WTC11 (cell line): ENCODE data around the gene TCEA2. TPM values are rescaled to one million over a fixed set of nuclear protein-coding genes. Genes with fewer than 3 reads are reported as not detected.

ENCODE experiments used
- ATAC-seq: fragments of 200-7000 bp; cut with Tn5 transposase; 2 replicates; pipeline ENCODE4 v1.10.0; 2021; ENCODE audit warnings: mild to moderate bottlenecking, moderate library complexity
- CTCF ChIA-PET: fragments of 300-600 bp; sonication (Branson Sonifier 250); formaldehyde crosslinking; loops from one replicate; lab custom pipeline; 2021; ENCODE audit warnings: antibody characterized with exemption; lab: Charles Lee
- POLR2A ChIA-PET: fragments of 350-600 bp; sonication (Branson Sonifier 250); formaldehyde crosslinking; loops from one replicate; lab custom pipeline; 2021; ENCODE audit warnings: antibody characterized with exemption; lab: Charles Lee
- DNase-seq: peaks from one replicate; pipeline ENCODE4 v3.0.0; 2021; ENCODE audit warnings: low spot score
- H3K27ac Mint-ChIP-seq: 2 replicates; pipeline ENCODE4 v1.8.0; 2021; ENCODE audit warnings: mixed read lengths
- H3K27me3 Mint-ChIP-seq: 2 replicates; pipeline ENCODE4 v1.8.0; 2021; ENCODE audit warnings: low read depth, mild to moderate bottlenecking, moderate library complexity, mixed read lengths
- H3K36me3 Mint-ChIP-seq: 2 replicates; pipeline ENCODE4 v1.8.0; 2021; ENCODE audit warnings: mixed read lengths
- H3K4me1 Mint-ChIP-seq: 2 replicates; pipeline ENCODE4 v1.8.0; 2022; ENCODE audit warnings: mixed read lengths
- H3K4me3 Mint-ChIP-seq: 2 replicates; pipeline ENCODE4 v1.8.0; 2021; ENCODE audit warnings: mild to moderate bottlenecking, moderate library complexity, mixed read lengths
- H3K9me3 Mint-ChIP-seq: 2 replicates; pipeline ENCODE4 v1.8.0; 2021; ENCODE audit warnings: mixed read lengths
- CBFB ChIP-seq: sonication (generic); formaldehyde crosslinking; IDR thresholded peaks from 2 replicates; pipeline ENCODE4 v1.8.1; 2022; ENCODE audit warnings: mild to moderate bottlenecking, low read depth, missing genetic modification reagents
- CREB1 ChIP-seq: sonication (generic); formaldehyde crosslinking; IDR thresholded peaks from 2 replicates; pipeline ENCODE4 v1.8.0; 2023; ENCODE audit warnings: mild to moderate bottlenecking, missing genetic modification reagents
- FOXP4 ChIP-seq: sonication (generic); formaldehyde crosslinking; IDR thresholded peaks from 2 replicates; pipeline ENCODE4 v1.8.0; 2022; ENCODE audit warnings: mild to moderate bottlenecking, missing genetic modification reagents
- GABPB1 ChIP-seq: sonication (generic); formaldehyde crosslinking; IDR thresholded peaks from 2 replicates; pipeline ENCODE4 v1.8.1; 2023; ENCODE audit warnings: mild to moderate bottlenecking, missing genetic modification reagents
- MAX ChIP-seq: sonication (generic); formaldehyde crosslinking; IDR thresholded peaks from 2 replicates; pipeline ENCODE4 v1.8.0; 2022; ENCODE audit warnings: mild to moderate bottlenecking, missing genetic modification reagents
- NR3C1 ChIP-seq: sonication (generic); formaldehyde crosslinking; conservative IDR thresholded peaks from 2 replicates; pipeline ENCODE4 v1.8.1; 2023; ENCODE audit warnings: low read depth, mild to moderate bottlenecking, missing genetic modification reagents
- SMAD4 ChIP-seq: sonication (generic); formaldehyde crosslinking; IDR thresholded peaks from 2 replicates; pipeline ENCODE4 v1.8.0; 2022; ENCODE audit warnings: mild to moderate bottlenecking, missing genetic modification reagents
- ZNF416 ChIP-seq: fragments of 250-450 bp; sonication (Bioruptor Pico); IDR thresholded peaks from 2 replicates; pipeline ENCODE4 v1.9.0; 2021; ENCODE audit warnings: mild to moderate bottlenecking, inconsistent platforms
- ZNF671 ChIP-seq: fragments of 250-450 bp; sonication (Bioruptor Pico); IDR thresholded peaks from 2 replicates; pipeline ENCODE4 v1.8.0; 2021; ENCODE audit warnings: mild to moderate bottlenecking
- total RNA-seq: library from RNA; stranded (reverse); gene quantifications from 3 replicates; pipeline ENCODE4 v1.2.3, GENCODE V29; 2021
- TF ChIP-seq, protein P1 (sequence below): fragments of 250-450 bp; sonication (Bioruptor Pico); IDR thresholded peaks from 2 replicates; pipeline ENCODE4 v2.1.2; 2022; ENCODE audit warnings: mild to moderate bottlenecking, moderate library complexity
- TF ChIP-seq, protein P2 (sequence below): fragments of 200-600 bp; IDR thresholded peaks from 2 replicates; pipeline ENCODE4 v1.8.0; 2022; ENCODE audit warnings: antibody characterized with exemption
- TF ChIP-seq, protein P3 (sequence below): sonication (generic); formaldehyde crosslinking; IDR thresholded peaks from 2 replicates; pipeline ENCODE4 v1.8.1; 2023; ENCODE audit warnings: mild to moderate bottlenecking, missing genetic modification reagents, moderate library complexity
- TF ChIP-seq, protein P4 (sequence below): fragments of 250-450 bp; sonication (Bioruptor Pico); conservative IDR thresholded peaks from 2 replicates; pipeline ENCODE4 v1.9.0; 2021; ENCODE audit warnings: mild to moderate bottlenecking
- TF ChIP-seq, protein P5 (sequence below): sonication (generic); formaldehyde crosslinking; IDR thresholded peaks from 2 replicates; pipeline ENCODE4 v1.8.1; 2022; ENCODE audit warnings: low read depth, mild to moderate bottlenecking, moderate library complexity, missing genetic modification reagents, borderline replicate concordance

Gene TCEA2
- total RNA-seq, 1 experiment from 2014 or later: 55.8 TPM

DNA sequence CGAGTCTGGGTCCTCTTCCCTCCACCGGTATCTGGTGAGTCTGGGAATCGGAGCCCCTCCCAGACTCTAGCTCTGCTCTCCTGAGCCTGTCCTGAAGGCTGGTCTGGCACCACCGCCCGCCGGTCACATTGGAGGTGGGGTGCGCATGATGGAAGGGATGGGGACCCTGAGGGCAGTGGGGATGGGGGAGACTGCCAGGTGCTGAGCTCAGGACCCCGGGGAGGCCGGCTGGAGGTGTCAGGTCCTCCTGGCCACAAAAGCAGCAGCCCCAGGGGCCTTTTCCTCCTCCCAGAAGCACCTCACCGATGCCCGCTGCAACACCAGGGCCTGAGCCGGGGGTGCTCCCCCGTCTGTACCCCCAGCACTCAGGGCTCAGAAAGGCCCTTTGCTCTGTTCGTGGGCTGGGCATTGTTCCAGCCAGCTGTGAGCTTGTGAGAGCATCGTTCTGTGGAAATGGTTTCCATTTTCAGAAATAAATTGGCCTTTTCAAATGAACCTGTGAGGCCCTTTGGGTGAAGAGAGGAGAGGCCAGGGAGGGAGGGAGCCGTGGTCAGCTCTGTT lies 46.9 kb downstream of the TCEA2 start (continued):
- no peak for TF ChIP-seq FOXP4 (CRISPR knock-in tag)
- TF ChIP-seq, all 79 proteins: peak for 0

GRCh38 chr20:64110411-64111068 lies 47.5 kb downstream of the TCEA2 start:
- POLR2A ChIA-PET: no interaction called here
- ATAC-seq: no peak
- Mint-ChIP-seq H3K4me3 (no peak overlapping the region), H3K27me3 (no peaks in the 10 kb centered on the region), H3K4me1 (no peaks in the 10 kb centered on the region), H3K36me3 (no peaks in the 10 kb centered on the region), H3K27ac (no peak overlapping the region; the same call in 1 of the 2 replicates), H3K9me3 (no peaks in the 10 kb centered on the region)
- peak; percentile 5 for DNase-seq
- CTCF ChIA-PET: interaction anchor here (1.3 to 2.4 kb wide), 3 partner anchors 9 to 53 kb away, joined by 4 to 10 read pairs (median 7); partner anchors contain the start of gene LKAAEAR1
- TF ChIP-seq, protein P1, sequence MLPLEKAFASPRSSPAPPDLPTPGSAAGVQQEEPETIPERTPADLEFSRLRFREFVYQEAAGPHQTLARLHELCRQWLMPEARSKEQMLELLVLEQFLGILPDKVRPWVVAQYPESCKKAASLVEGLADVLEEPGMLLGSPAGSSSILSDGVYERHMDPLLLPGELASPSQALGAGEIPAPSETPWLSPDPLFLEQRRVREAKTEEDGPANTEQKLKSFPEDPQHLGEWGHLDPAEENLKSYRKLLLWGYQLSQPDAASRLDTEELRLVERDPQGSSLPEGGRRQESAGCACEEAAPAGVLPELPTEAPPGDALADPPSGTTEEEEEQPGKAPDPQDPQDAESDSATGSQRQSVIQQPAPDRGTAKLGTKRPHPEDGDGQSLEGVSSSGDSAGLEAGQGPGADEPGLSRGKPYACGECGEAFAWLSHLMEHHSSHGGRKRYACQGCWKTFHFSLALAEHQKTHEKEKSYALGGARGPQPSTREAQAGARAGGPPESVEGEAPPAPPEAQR: no peak
- TF ChIP-seq CBFB (CRISPR knock-in tag): no peak
- no peak for TF ChIP-seq ZNF416
- TF ChIP-seq, protein P2, sequence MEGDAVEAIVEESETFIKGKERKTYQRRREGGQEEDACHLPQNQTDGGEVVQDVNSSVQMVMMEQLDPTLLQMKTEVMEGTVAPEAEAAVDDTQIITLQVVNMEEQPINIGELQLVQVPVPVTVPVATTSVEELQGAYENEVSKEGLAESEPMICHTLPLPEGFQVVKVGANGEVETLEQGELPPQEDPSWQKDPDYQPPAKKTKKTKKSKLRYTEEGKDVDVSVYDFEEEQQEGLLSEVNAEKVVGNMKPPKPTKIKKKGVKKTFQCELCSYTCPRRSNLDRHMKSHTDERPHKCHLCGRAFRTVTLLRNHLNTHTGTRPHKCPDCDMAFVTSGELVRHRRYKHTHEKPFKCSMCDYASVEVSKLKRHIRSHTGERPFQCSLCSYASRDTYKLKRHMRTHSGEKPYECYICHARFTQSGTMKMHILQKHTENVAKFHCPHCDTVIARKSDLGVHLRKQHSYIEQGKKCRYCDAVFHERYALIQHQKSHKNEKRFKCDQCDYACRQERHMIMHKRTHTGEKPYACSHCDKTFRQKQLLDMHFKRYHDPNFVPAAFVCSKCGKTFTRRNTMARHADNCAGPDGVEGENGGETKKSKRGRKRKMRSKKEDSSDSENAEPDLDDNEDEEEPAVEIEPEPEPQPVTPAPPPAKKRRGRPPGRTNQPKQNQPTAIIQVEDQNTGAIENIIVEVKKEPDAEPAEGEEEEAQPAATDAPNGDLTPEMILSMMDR: no peak
- TF ChIP-seq, protein P3, sequence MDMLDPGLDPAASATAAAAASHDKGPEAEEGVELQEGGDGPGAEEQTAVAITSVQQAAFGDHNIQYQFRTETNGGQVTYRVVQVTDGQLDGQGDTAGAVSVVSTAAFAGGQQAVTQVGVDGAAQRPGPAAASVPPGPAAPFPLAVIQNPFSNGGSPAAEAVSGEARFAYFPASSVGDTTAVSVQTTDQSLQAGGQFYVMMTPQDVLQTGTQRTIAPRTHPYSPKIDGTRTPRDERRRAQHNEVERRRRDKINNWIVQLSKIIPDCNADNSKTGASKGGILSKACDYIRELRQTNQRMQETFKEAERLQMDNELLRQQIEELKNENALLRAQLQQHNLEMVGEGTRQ: no peak
- TF ChIP-seq CREB1: no peak
- TF ChIP-seq GABPB1: no peak
- no peak for TF ChIP-seq ZNF671
- TF ChIP-seq, protein P4, sequence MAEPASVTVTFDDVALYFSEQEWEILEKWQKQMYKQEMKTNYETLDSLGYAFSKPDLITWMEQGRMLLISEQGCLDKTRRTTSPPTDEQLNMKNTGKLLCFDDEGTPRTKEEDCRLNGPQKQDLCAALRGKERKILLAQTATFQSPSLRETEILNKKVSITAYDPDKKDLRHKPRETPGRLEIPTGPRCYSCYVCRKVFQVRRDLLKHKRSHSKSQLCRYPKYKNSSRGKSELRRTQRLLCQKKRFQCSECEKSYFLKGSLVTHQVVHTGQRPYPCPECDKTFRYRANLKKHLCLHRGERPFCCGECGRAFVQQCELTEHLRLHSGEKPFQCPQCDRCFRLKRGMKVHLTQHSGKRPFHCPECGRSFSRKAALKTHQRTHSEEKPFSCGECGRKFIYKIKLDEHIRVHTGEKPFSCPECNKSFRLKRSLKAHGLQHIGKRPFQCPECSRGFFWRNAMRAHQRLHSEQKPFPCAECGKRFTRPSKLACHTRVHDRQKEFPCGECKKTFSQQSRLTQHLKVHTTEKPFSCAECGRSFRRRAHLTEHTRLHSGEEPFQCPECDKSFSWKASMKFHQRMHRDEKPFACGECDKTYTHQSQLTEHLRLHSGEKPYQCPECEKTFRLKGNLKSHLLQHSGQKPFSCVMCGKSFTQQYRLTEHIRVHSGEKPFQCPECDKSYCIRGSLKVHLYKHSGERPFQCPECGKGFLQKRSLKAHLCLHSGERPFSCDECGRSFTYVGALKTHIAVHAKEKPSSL (CRISPR knock-in tag): no peak
- TF ChIP-seq SMAD4 (CRISPR knock-in tag): no peak
- no peak for TF ChIP-seq MAX (CRISPR knock-in tag)
- TF ChIP-seq NR3C1 (CRISPR knock-in tag): no peak
- TF ChIP-seq, protein P5, sequence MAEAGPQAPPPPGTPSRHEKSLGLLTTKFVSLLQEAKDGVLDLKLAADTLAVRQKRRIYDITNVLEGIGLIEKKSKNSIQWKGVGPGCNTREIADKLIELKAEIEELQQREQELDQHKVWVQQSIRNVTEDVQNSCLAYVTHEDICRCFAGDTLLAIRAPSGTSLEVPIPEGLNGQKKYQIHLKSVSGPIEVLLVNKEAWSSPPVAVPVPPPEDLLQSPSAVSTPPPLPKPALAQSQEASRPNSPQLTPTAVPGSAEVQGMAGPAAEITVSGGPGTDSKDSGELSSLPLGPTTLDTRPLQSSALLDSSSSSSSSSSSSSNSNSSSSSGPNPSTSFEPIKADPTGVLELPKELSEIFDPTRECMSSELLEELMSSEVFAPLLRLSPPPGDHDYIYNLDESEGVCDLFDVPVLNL (CRISPR knock-in tag): no peak
- TF ChIP-seq, all 79 proteins: peak for 0
